Left lung (tissue), 10 donors: ENCODE measurements around the gene TUBB4A. TPM values are rescaled to one million over a fixed set of nuclear protein-coding genes. Genes with fewer than 3 reads are reported as not detected.

ENCODE experiments used
- ATAC-seq: fragments of 200-7000 bp; cut with Tn5 transposase; one replicate; pipeline ENCODE4 v1.9.1; 2020; ENCODE audit warnings: moderate library complexity
- DNase-seq, 4 donors: peaks; one replicate each; pipeline ENCODE4 v3.0.0-alpha.2; 2013 to 2020
- H3K27ac ChIP-seq, 2 donors: fragments of 200-600 bp; sonication (generic) in 1 of 2; one replicate each; pipeline versions ENCODE4 v1.5.0 to v1.8.0; 2020 to 2021
- H3K27me3 ChIP-seq, 2 donors: fragments of 200-600 bp; sonication (generic) in 1 of 2; one replicate each; pipeline versions ENCODE4 v1.5.0 to v1.8.0; 2020 to 2021
- H3K36me3 ChIP-seq, 2 donors: fragments of 200-600 bp; sonication (generic) in 1 of 2; one replicate each; pipeline versions ENCODE4 v1.5.0 to v1.8.0; 2020 to 2021
- H3K4me1 ChIP-seq, 2 donors: fragments of 200-600 bp; one replicate each; pipeline ENCODE4 v1.8.0; 2021
- H3K4me3 ChIP-seq, 2 donors: fragments of 200-600 bp; sonication (generic) in 1 of 2; one replicate each; pipeline versions ENCODE4 v1.5.0 to v1.8.0; 2020 to 2021; ENCODE audit warnings: mild to moderate bottlenecking in 1 of 2
- H3K9me3 ChIP-seq, 2 donors: fragments of 200-600 bp; sonication (generic) in 1 of 2; one replicate each; pipeline versions ENCODE4 v1.5.0 to v1.8.0; 2020 to 2021
- intact Hi-C, 2 donors: fragments of 100-400 bp; cut with DNase I; formaldehyde crosslinking; loops; one replicate each; pipeline versions ENCODE4 v1.11.2 to v1.14.2; 2022
- polyA plus RNA-seq, 6 donors: library from polyadenylated mRNA; unstranded; fragments of 120-200 nt; gene quantifications; one replicate each; pipeline ENCODE4 v1.2.1, GENCODE V29; 2013; ENCODE audit not compliant: insufficient read length in 6 of 6
- total RNA-seq, 2 donors: library from RNA; stranded (reverse); fragmentation: NEBNext Ultra II Directional; extraction: Animal tissue kit (Norgen Biotek cat#: 25700); gene quantifications; one replicate each; pipeline ENCODE4 v1.2.1, GENCODE V29; 2021
- TF ChIP-seq, protein P1 (sequence below), 2 donors: fragments of 200-600 bp; sonication (generic) in 1 of 2; IDR thresholded peaks; one replicate each; pipeline versions ENCODE4 v1.5.0 to v1.8.0; 2021; ENCODE audit warnings: antibody characterized with exemption in 2 of 2
- donor health status: DM: no; HTN: yes; CAD: no.
- donor health status: DM: no; HTN: no; CAD: no.

Gene TUBB4A
- total and polyA plus RNA-seq, 8 donors = 0.35 to 5.9 (median 4.3) TPM

GRCh38 chr19:6531163-6531955 is 29.2 kb upstream of the TUBB4A start:
- Histone ChIP-seq H3K4me1 (peaks cover 4 to 41% of the 10 kb centered on the region in 2 donors), H3K27me3 (peaks cover 0 to 22% of the 10 kb centered on the region in 2 donors), H3K9me3 (peaks cover 0 to 4% of the 10 kb centered on the region in 2 donors), H3K27ac (peak overlapping the region in 1 of 2 donors; percentile 77), H3K4me3 (peak overlapping the region; percentile 46 to 56), H3K36me3 (peaks cover 0 to 13% of the 10 kb centered on the region in 2 donors)
- ATAC-seq (peak; percentile 1), DNase-seq (no peak)
- TF ChIP-seq, protein P1, sequence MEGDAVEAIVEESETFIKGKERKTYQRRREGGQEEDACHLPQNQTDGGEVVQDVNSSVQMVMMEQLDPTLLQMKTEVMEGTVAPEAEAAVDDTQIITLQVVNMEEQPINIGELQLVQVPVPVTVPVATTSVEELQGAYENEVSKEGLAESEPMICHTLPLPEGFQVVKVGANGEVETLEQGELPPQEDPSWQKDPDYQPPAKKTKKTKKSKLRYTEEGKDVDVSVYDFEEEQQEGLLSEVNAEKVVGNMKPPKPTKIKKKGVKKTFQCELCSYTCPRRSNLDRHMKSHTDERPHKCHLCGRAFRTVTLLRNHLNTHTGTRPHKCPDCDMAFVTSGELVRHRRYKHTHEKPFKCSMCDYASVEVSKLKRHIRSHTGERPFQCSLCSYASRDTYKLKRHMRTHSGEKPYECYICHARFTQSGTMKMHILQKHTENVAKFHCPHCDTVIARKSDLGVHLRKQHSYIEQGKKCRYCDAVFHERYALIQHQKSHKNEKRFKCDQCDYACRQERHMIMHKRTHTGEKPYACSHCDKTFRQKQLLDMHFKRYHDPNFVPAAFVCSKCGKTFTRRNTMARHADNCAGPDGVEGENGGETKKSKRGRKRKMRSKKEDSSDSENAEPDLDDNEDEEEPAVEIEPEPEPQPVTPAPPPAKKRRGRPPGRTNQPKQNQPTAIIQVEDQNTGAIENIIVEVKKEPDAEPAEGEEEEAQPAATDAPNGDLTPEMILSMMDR (IDR thresholded peaks at IDR 0.05) = no peak
- intact Hi-C loops = no loop called here

- peak within 1 kb of the TSS; percentile 46 to 56 for H3K4me3 ChIP-seq
- peaks cover 0 to 7% of the 10 kb centered on the region in 2 donors for H3K36me3 ChIP-seq
- H3K27ac ChIP-seq = peak within 1 kb of the TSS in 1 of 2 donors; percentile 77
- peaks cover 0 to 22% of the 10 kb centered on the region in 2 donors for H3K27me3 ChIP-seq
- ATAC-seq = peak; percentile 97
- peak; percentile 81 to 96 (median 91) for DNase-seq
- intact Hi-C loops = no loop called here
- H3K9me3 ChIP-seq = no peaks in the 10 kb centered on the region
- TF ChIP-seq, protein P1 (IDR thresholded peaks at IDR 0.05) = no peak
- H3K4me1 ChIP-seq = peaks cover 4 to 41% of the 10 kb centered on the region in 2 donors
Measured at GRCh38 chr19:6530386-6531162, 28.5 kb upstream of the TUBB4A start, which contains the start of gene TNFSF9. TNFSF9 (plus strand) TSS chr19:6531026; CDS start chr19:6531037, 11 bp downstream.

GRCh38 chr19:6529937-6530385 is 27.9 kb upstream of the TUBB4A start:
- Histone ChIP-seq H3K36me3 (peaks cover 0 to 4% of the 10 kb centered on the region in 2 donors), H3K27ac (no peak overlapping the region), H3K4me3 (peak overlapping the region in 1 of 2 donors; percentile 56), H3K4me1 (peaks cover 4 to 41% of the 10 kb centered on the region in 2 donors), H3K27me3 (peaks cover 0 to 22% of the 10 kb centered on the region in 2 donors), H3K9me3 (no peaks in the 10 kb centered on the region)
- intact Hi-C loops = no loop called here
- TF ChIP-seq, protein P1 (IDR thresholded peaks at IDR 0.05) = no peak
- no peak for ATAC-seq
- DNase-seq = no peak

DNA sequence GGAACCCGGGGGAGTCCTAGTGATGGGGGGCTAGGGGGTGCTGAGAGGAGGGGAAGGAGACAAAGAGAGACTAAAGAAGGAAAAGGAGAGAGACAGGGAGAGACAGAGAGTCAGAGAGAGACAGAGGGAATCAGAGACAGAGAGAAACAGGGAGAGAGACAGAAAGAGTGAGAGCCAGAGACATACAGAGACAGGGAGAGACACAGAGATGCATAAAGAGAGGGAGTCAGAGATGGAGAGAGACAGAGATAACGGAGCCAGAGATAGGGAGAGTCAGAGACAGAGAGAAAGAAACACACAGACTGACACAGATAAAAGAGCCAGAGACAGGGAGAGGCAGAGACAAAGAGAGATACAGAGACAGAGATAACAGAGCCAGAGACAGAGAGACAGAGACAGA is 27.2 kb upstream of the TUBB4A start:
- TF ChIP-seq, protein P1 (IDR thresholded peaks at IDR 0.05) = no peak
- DNase-seq (no peak), ATAC-seq (no peak)
- no peak overlapping the region for H3K4me3 ChIP-seq
- H3K9me3 ChIP-seq = no peaks in the 10 kb centered on the region
- H3K4me1 ChIP-seq = peaks cover 4 to 41% of the 10 kb centered on the region in 2 donors
- intact Hi-C loops = no loop called here
- no peak overlapping the region for H3K27ac ChIP-seq
- H3K27me3 ChIP-seq = peaks cover 0 to 22% of the 10 kb centered on the region in 2 donors
- no peaks in the 10 kb centered on the region for H3K36me3 ChIP-seq
